ENCODE data around the gene MGP. TPM values are rescaled to one million over a fixed set of nuclear protein-coding genes. Genes with fewer than 3 reads are reported as not detected.

The MGP gene
- total RNA-seq, 2 experiments from 2014 or later, result 1.3 to 1.8 TPM

DNA sequence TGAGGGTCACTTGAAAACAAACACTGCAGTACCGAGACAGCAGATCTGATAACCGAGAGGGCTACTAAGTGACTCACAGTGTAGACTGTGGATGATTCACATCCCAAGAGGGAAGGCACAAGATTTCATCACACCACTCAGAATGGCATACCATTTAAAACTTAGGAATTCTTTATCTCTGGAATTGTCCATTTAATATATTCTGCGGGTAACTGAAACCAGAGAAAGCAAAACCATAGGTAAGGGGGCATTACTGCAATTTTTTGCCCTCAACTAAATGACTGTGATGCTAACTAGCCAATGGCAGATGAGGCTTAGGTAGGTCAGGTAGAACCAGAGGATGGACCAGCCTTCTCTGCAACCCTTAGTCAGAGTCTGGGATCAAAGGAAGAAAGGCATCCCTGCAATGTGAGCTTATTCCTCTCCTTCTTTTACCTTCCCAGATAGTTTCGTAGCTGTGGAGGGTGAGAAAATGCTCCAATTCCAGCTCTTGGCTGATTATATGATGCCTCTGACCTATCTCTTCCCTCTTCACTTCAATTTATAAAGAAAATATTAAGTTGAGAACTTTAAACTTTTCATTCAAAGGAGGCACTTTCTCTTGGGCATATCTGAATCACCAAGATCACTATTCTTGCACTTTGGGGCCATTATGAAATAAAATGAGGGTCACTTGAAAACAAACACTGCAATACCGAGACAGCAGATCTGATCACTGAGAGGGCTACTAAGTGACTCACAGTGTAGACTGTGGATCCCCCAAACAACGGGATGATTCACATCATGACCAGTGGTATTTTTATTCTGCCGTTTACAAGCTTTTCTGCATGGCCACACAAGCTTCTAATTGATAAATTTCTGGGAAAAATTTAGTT is 49.1 kb downstream of the MGP start:
- ATAC-seq (ENCODE audit: poor library complexity), result no peak
- Histone ChIP-seq H3K9me3 (ENCODE audit: control insufficient read depth in 1 of 2, insufficient read depth in 1 of 2, low read length in 2 of 2) (no peaks in the 10 kb centered on the region), H3K27me3 (ENCODE audit: control insufficient read depth in 1 of 2, insufficient read depth in 2 of 2, low read length in 2 of 2) (peaks cover 0 to 8% of the 10 kb centered on the region in 2 experiments), H3K4me3 (ENCODE audit: low read length) (no peak overlapping the region), H3K36me3 (ENCODE audit: insufficient read depth, low read length) (no peaks in the 10 kb centered on the region), H3K4me1 (ENCODE audit: insufficient read depth, low read length) (no peaks in the 10 kb centered on the region), H3K27ac (ENCODE audit: low read depth in 1 of 2, low read length in 2 of 2) (no peak overlapping the region)
- Mint-ChIP-seq H3K4me3 (no peak overlapping the region), H3K27me3 (peaks cover 36% of the 10 kb centered on the region), H3K36me3 (ENCODE audit: low read depth) (no peaks in the 10 kb centered on the region), H3K27ac (no peak overlapping the region), H3K9me3 (no peaks in the 10 kb centered on the region), H3K4me1 (ENCODE audit: low read depth) (no peaks in the 10 kb centered on the region)
- no peak for DNase-seq
- intact Hi-C loops (cut with DNase I, micrococcal nuclease), result no loop called here
- TF ChIP-seq, protein P1, sequence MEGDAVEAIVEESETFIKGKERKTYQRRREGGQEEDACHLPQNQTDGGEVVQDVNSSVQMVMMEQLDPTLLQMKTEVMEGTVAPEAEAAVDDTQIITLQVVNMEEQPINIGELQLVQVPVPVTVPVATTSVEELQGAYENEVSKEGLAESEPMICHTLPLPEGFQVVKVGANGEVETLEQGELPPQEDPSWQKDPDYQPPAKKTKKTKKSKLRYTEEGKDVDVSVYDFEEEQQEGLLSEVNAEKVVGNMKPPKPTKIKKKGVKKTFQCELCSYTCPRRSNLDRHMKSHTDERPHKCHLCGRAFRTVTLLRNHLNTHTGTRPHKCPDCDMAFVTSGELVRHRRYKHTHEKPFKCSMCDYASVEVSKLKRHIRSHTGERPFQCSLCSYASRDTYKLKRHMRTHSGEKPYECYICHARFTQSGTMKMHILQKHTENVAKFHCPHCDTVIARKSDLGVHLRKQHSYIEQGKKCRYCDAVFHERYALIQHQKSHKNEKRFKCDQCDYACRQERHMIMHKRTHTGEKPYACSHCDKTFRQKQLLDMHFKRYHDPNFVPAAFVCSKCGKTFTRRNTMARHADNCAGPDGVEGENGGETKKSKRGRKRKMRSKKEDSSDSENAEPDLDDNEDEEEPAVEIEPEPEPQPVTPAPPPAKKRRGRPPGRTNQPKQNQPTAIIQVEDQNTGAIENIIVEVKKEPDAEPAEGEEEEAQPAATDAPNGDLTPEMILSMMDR (IDR thresholded peaks at IDR 0.05), result no peak
- POLR2A ChIA-PET, result interaction anchor here (0.9 kb wide), 1 partner anchor 62 kb away, joined by 3 read pairs; no protein-coding TSS in a partner anchor
- CTCF ChIA-PET, result no interaction called here

DNA sequence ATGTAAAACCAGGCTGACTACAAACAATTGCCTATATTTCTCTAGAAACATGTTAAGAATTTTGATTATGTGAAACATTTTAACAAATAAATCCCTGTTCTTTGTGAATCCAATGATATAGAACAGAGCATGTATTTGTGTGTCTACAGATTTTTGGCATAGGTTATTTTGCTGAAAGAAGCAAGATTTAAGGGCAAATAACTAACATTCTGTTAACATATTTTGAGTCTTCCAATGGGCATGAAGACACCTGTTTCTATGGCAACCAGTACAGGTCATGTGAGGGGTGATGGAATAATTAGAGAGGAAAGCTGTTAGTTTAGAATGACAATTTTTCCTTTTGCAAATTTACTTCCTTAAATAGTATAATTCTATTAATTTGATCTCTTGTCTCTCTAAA is 51.1 kb downstream of the MGP start:
- H3K4me3 Mint-ChIP-seq, result no peak overlapping the region
- H3K27me3 Mint-ChIP-seq, result peaks cover 31% of the 10 kb centered on the region
- H3K27me3 ChIP-seq (ENCODE audit: control insufficient read depth in 1 of 2, insufficient read depth in 2 of 2, low read length in 2 of 2), result peaks cover 0 to 8% of the 10 kb centered on the region in 2 experiments
- CTCF ChIA-PET, result interaction anchor here (1.1 kb wide), 1 partner anchor 161 kb away, joined by 3 read pairs; no protein-coding TSS in a partner anchor
- no peaks in the 10 kb centered on the region for H3K36me3 Mint-ChIP-seq (ENCODE audit: low read depth)
- H3K27ac Mint-ChIP-seq, result no peak overlapping the region
- no peaks in the 10 kb centered on the region for H3K36me3 ChIP-seq (ENCODE audit: insufficient read depth, low read length)
- intact Hi-C loops (cut with DNase I, micrococcal nuclease), result no loop called here
- TF ChIP-seq, protein P1 (IDR thresholded peaks at IDR 0.05), result no peak
- no peak for ATAC-seq (ENCODE audit: poor library complexity)
- no peaks in the 10 kb centered on the region for H3K9me3 Mint-ChIP-seq
- H3K9me3 ChIP-seq (ENCODE audit: control insufficient read depth in 1 of 2, insufficient read depth in 1 of 2, low read length in 2 of 2), result no peaks in the 10 kb centered on the region
- H3K4me3 ChIP-seq (ENCODE audit: low read length), result no peak overlapping the region
- H3K4me1 Mint-ChIP-seq (ENCODE audit: low read depth), result no peaks in the 10 kb centered on the region
- POLR2A ChIA-PET, result interaction anchor here (0.6 kb wide), 1 partner anchor 31 kb away, joined by 3 read pairs; the partner anchor contains the start of genes C12orf60 and WBP11
- DNase-seq, result no peak
- H3K27ac ChIP-seq (ENCODE audit: low read depth in 1 of 2, low read length in 2 of 2), result no peak overlapping the region
- H3K4me1 ChIP-seq (ENCODE audit: insufficient read depth, low read length), result no peaks in the 10 kb centered on the region

DNA sequence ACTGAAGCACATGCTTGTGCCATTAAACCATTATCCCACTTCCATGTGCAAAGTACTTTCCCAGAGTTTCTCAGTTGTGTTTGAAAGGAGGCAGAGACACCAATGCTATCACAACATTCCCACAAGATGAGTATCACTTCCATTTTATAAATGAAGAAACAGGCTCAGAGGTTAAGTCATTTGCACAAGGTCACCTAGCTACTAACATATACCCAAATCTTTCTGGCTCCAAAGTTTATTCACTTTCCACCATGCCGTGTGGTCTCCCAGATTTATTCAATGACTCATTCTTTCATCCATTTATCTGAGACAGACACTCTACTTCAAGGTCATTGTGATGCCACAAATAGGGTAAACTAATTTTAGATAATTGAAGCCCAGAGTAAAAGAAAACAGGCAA is 51.7 kb downstream of the MGP start:
- CTCF ChIA-PET, result interaction anchor here (1.1 kb wide), 1 partner anchor 162 kb away, joined by 3 read pairs; no protein-coding TSS in a partner anchor
- ATAC-seq (ENCODE audit: poor library complexity), result no peak

More for the DNA sequence above, 51.7 kb downstream of the MGP start:
- Histone ChIP-seq H3K27me3 (ENCODE audit: control insufficient read depth in 1 of 2, insufficient read depth in 2 of 2, low read length in 2 of 2) (peaks cover 0 to 8% of the 10 kb centered on the region in 2 experiments), H3K36me3 (ENCODE audit: insufficient read depth, low read length) (no peaks in the 10 kb centered on the region), H3K9me3 (ENCODE audit: control insufficient read depth in 1 of 2, insufficient read depth in 1 of 2, low read length in 2 of 2) (no peaks in the 10 kb centered on the region), H3K27ac (ENCODE audit: low read depth in 1 of 2, low read length in 2 of 2) (no peak overlapping the region), H3K4me1 (ENCODE audit: insufficient read depth, low read length) (no peaks in the 10 kb centered on the region), H3K4me3 (ENCODE audit: low read length) (no peak overlapping the region)
- H3K4me3 Mint-ChIP-seq, result no peak overlapping the region
- intact Hi-C loops (cut with DNase I, micrococcal nuclease), result no loop called here
- H3K4me1 Mint-ChIP-seq (ENCODE audit: low read depth), result no peaks in the 10 kb centered on the region
- no peaks in the 10 kb centered on the region for H3K36me3 Mint-ChIP-seq (ENCODE audit: low read depth)
- TF ChIP-seq, protein P1 (IDR thresholded peaks at IDR 0.05), result no peak
- peaks cover 27% of the 10 kb centered on the region for H3K27me3 Mint-ChIP-seq
- no peaks in the 10 kb centered on the region for H3K9me3 Mint-ChIP-seq
- no peak overlapping the region for H3K27ac Mint-ChIP-seq
- no peak for DNase-seq
- POLR2A ChIA-PET, result no interaction called here
